HL-60/S4 treated with retinoic acid at 250 ng/mL for 4 days and 3 days (cell line): Measurements from ENCODE around the gene EPB41L4A.
"Not testable (repeated sequence)": the region's sequence is repeated elsewhere in the genome, so short reads cannot be mapped to it uniquely, and the experiment has no call there.

Experiments
- in situ Hi-C: fragments of 300-500 bp; cut with MboI; formaldehyde crosslinking; loops from 2 replicates; pipeline ENCODE4 v1.7.0; 2022; ENCODE audit warnings: low sequenced_read_pairs

The EPB41L4A gene

GRCh38 chr5:112419164-112419985 is at the start of gene EPB41L4A:
Gene EPB41L4A, minus strand, starts transcription at chr5:112419277. Its CDS starts 238 bp downstream, at chr5:112419039.
- in situ Hi-C loops: no loop called here

- in situ Hi-C loops: no loop called here
Measured at GRCh38 chr5:112467485-112467884, 48.4 kb upstream of the EPB41L4A start.

GRCh38 chr5:112466261-112466660 is 47.2 kb upstream of the EPB41L4A start:
- in situ Hi-C loops: not testable (repeated sequence)

DNA sequence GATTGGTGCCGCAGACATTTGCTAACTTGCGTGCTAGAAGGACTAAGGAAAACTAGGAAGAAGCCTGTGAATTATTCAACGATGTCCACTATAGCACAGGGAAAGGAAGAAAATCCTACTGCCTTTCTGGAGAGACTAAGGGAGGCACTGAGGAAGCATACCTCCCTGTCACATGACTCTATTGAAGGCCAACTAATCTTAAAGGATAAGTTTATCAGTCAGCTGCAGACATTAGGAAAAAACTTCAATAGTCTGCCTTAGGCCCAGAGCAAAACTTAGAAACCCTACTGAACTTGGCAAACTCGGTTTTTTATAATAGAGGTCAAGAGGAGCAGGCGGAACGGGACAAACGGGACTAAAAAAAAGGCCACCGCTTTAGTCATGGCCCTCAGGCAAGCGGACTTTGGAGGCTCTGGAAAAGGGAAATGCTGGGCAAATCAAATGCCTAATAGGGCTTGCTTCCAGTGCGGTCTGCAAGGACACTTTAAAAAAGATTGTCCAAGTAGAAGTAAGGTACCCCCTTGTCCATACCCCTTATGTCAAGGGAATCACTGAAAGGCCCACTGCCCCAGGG is 28.2 kb upstream of the EPB41L4A start:
- in situ Hi-C loops: not testable (repeated sequence)

GRCh38 chr5:112445626-112446350 is 26.7 kb upstream of the EPB41L4A start:
- in situ Hi-C loops: no loop called here

DNA sequence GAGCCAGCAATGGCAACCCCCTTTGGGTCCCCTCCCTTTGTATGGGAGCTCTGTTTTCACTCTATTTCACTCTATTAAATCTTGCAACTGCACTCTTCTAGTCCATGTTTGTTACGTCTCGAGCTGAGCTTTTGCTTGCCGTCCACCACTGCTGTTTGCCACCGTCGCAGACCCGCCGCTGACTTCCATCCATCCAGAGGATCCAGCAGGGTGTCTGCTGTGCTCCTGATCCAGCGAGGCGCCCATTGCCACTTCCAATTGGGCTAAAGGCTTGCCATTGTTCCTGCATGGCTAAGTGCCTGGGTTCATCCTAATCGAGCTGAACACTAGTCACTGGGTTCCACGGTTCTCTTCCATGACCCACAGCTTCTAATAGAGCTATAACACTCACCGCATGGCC is 24.9 kb upstream of the EPB41L4A start:
- in situ Hi-C loops: not testable (repeated sequence)

DNA sequence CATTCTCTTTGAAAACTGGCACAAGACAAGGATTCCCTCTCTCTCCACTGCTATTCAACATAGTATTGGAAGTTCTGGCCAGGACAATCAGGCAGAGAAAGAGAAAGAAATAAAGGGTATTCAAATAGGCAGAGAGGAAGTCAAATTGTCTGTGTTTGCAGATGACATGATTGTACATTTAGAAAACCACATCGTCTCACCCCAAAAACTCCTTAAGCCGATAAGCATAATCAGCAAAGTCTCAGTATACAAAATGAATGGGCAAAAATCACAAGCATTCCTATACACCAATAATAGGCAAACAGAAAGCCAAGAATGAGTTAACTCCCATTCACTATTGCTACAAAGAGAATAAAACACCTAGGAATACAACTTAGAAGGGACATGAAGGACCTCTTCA is 21.0 kb upstream of the EPB41L4A start:
- in situ Hi-C loops: no loop called here

GRCh38 chr5:112436144-112436543 is 17.1 kb upstream of the EPB41L4A start:
- in situ Hi-C loops: no loop called here

DNA sequence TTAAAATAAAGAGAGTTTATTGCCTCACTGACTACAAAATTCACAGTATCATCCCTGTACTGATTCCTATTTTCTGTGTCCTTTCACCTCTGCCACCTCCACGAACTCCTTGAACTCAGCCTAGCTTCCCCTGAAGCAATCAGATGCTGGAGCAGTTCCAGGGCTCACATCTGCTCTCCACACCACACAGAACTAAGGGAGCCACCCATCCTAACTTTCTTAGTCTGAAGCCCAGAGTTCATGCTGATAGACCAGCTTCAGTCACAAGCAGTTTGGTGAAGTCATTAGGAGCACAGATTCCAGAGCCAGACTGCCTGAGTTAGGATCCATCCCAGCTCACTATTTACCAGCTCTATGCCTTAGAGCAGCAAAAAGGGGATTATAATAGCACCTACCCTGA is 15.6 kb upstream of the EPB41L4A start:
- in situ Hi-C loops: no loop called here

DNA sequence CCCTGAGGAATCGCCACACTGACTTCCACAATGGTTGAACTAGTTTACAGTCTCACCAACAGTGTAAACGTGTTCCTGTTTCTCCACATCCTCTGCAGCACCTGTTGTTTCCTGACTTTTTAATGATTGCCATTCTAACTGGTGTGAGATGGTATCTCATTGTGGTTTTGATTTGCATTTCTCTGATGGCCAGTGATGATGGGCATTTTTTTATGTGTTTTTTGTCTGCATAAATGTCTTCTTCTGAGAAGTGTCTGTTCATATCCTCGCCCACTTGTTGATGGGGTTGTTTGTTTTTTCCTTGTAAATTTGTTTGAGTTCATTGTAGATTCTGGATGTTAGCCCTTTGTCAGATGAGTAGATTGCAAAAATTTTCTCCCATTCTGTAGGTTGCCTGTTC is 7.1 kb upstream of the EPB41L4A start:
- in situ Hi-C loops: not testable (repeated sequence)

- in situ Hi-C loops: no loop called here
Measured at GRCh38 chr5:112419986-112420864, 1.1 kb upstream of the EPB41L4A start.

- in situ Hi-C loops: no loop called here
Measured at GRCh38 chr5:112418659-112419163, 366 bp downstream of the EPB41L4A start.

DNA sequence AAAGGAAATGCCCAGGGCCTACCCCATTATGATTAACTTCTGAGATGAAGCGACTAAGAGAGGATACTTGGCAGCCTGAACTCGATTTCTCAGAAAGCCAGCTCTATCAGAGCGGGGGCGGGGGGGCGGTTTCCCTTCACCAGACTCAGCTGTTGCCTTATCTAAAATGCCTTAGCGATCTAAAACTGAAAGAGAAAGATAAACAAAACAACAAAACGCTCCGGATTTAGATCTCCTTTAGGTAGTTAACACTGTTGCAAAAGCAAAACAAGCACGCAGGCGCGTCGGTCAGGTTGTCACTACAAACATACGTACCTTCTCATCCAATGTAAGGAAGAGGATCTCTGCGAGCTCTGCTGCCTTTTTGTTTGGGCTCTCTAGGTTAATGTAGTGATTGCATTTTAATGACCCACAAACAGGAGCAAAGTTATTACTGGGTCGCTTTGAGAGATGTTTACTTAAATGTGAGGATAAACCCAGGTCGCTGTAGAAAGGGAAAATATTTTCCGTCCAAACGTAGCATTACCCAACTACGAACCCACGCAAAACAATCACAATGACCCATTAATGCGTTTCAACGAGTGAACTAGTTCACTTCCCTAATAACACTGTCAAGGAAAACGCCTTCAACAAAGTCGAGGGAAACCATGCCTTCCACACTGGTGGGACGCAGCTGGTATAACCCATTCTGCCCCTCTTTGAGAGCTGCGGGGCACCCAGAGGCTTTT is 982 bp downstream of the EPB41L4A start:
- in situ Hi-C loops: no loop called here

DNA sequence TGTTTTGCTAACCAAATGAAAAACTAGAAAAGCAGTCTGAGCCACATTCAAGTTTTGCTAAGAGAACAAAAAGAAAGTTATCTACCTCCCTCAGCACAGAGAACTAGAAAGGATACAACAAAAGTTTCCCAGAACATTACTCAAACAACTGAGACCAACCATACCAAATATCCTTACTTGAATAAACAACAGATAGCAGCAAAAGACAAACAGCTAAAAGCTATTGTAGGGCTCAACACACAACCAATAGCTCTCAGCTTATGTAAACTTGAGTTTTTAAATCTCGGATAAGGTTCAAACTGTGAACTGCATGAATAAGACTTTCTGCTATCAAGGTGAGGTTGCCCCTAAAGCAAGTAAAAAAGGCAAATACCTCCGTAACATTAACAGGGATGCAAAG is 3.5 kb downstream of the EPB41L4A start:
- in situ Hi-C loops: no loop called here

DNA sequence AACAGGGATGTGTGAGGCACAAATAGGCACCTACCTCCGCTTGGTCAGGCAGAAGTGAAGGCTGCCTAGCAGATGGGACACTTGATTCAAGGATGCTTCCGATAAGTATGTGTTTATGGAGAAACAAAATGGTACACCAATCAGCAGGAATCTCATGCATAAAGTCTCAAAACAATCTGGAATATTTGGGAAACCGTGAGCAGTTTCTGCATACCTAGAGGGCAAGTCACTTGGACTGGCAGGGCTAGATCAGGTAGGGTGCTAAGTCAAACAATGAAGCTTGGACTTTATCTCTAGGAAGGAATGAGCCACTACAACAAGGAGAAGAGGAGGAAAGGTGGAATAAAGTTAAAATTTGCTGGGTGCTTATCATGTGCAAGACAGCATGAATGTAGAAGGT is 5.5 kb downstream of the EPB41L4A start:
- in situ Hi-C loops: no loop called here

DNA sequence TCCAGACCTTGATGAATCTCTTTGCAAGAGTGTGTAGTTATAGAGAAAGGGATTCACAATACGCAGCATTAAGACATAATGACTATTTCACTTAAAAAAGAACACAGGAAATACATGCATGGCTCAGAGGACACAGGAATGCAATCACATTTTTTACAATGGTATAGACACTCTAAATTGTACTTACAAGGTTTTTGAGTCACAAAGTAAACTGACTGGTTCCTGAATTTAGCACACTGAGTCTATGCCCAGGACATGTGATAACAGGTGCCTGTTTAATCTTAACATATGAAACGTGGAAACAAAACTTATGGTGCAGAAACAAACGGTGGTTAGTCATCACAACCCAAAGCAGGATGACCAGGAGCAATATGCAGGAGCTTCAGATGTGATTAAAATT is 6.7 kb downstream of the EPB41L4A start:
- in situ Hi-C loops: no loop called here

DNA sequence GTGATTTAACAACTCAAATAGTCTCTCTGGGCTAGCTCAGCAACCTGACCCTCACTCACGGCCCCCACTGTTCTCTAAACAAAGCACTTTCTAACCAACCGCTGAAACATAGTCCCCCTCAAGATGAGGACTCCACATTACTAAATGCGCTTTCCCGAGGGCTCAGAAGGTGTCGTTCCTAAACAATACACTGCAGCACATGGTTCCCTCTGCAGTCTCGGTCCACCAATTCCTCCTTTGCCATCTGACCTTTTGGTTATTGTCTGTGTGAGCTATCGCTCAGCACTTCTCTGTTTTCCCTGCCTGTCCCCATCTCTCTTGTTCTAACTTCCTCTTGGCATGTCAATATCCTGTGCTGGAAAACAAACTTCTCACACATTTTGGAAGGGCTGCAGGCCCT is 7.2 kb downstream of the EPB41L4A start:
- in situ Hi-C loops: no loop called here

DNA sequence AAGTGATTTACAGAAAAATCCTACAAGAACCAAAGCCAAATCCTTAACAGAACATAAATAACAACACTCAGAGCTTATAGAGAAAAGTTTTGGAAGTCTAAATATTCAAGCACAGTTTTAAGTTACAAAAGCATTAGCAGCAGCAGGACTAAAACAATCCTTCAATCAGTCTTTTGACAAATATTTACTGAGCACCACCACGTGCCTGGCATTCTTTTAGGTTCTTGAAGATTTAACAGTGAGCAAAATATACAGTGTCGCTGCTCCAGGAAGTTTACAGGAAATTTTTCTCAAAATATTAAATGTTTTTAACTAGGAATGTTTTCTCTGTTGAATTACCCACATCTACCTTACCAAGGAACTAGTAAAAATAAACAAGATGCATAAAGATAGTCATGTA is 11.4 kb downstream of the EPB41L4A start:
- in situ Hi-C loops: no loop called here

DNA sequence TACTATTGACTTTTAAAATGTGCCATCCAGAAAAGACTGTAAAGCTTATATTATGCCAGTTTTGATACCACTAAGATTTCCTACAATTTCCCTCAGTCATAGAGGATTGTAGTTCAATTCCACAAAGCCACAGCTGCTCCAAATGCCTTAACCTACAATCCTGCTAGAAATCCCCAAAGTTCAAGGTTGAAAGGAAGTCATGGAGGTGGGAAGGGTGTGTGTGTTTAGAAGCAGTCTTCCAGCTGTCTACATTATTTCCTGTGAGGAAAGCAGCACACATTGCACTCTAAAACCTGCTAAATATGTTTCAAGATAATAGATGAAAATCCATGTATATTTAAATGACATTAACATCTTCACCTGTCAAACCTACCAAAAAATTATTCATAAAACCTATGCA is 11.8 kb downstream of the EPB41L4A start:
- in situ Hi-C loops: no loop called here

- in situ Hi-C loops: no loop called here
Measured at GRCh38 chr5:112403069-112403468, 16.0 kb downstream of the EPB41L4A start.
